GM19351 (cell line): Measurements from ENCODE around the gene GALNS.
A peak's percentile ranks its signal among the peaks of the same experiment; 100 is the strongest.

Experiments
- ATAC-seq: cut with Tn5 transposase; IDR thresholded peaks from one replicate; pipeline ENCODE4 v1.9.1; 2021; ENCODE audit warnings: mild to moderate bottlenecking, moderate library complexity; ENCODE audit not compliant: unreplicated experiment

Gene GALNS

DNA sequence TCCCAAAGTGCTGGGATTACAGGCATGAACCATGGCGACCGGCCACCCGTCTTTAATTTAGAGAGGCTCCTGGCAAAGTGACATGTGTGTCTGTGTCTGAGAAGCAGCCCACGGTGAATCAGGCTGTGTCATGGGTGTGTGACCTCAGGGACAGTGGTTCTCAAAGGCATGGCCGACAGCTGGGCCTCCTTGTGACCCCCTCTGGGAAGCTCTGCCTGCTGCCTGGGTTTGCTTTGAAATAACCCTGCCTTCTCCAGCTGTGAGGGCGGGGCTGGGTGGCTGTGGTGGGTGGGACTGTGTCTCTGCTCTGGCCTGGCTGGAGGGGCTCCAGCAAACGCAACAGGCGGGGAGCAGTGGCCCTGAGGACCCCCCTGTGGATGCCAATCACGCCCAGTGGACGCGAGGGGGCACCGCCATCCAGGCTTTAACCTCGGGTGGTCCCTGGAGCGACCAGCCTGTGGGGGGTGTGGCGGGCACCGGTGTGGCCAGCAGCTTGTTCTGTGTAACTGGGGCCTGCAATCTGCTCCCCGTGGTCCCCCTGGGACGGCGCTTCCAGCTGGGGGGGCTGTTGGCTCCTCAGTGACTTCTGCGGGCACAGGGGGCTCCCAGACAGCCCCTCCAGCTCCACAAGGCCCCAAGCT is 36.2 kb downstream of the GALNS start:
- ATAC-seq, result no peak

DNA sequence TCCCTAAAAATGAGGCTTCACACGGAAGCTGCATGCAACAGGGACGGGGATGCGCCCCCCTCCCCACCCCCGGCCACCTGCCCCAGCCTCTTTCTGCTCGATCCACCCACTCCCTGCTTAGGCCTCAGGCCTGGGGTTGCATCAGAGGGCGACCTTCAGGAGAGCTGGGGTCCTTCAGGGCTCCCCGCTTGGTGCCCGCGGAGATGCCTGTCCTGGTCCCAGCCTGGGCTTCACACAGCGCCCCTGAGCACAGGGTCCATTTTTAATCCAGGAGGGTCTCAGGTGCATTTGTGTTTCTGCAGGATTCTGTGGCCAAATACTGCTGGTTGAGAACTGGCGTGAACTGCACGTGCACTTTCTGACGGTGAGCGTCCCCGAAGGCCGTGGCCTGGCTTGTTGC is 37.6 kb downstream of the GALNS start:
- no peak for ATAC-seq

DNA sequence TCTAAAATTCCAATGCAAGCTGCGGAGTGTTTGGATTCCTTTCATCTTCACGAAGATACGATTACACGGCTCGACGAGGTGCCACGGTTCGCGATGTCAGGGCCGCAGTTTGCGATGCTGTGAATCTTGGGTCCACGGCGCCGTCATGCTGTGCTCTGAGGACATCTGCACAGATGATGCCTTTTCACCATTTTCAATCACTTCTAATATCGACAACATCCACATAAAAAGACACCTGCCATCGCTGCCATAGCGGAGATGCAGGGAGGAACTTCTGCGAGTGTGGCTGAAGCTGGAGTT is 38.2 kb downstream of the GALNS start:
- no peak for ATAC-seq

DNA sequence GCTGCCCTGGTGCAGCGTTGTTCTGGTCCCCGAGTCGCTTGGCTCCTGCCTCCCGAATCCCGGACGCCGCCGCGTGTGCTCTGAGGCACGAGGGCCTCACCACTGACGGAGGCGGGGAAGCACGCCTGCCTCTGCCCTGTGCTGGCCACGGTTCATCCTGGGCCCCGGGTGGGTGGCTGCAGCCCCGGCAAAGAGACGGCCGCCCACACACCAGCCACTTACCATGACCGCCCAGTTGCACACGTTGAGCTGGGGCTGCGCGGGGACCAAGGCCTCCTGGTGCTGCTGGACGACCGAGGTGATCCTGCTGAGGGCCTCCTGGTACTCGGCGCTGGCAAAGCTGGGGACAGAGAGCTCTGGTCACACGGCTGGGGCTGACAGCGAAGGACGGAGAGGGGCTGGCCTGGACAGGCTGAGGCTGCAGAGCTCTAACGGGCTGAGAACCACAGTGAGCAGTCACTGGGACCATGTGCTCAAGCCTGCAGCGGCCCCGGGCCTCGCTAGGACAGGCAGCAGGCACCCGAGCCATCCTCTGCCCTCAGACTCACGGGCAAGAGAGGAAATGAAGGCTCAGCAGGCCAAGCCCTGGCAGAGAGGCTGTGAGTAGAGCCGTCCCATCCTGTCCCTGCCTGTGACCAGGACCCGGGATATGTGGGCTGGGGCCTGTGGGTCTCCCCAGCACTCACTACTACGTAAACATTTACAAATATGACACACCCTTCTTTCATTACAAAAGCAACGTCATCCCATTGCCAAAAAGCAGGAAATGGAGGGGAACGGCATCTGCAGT is 38.8 kb downstream of the GALNS start:
- ATAC-seq, result no peak

DNA sequence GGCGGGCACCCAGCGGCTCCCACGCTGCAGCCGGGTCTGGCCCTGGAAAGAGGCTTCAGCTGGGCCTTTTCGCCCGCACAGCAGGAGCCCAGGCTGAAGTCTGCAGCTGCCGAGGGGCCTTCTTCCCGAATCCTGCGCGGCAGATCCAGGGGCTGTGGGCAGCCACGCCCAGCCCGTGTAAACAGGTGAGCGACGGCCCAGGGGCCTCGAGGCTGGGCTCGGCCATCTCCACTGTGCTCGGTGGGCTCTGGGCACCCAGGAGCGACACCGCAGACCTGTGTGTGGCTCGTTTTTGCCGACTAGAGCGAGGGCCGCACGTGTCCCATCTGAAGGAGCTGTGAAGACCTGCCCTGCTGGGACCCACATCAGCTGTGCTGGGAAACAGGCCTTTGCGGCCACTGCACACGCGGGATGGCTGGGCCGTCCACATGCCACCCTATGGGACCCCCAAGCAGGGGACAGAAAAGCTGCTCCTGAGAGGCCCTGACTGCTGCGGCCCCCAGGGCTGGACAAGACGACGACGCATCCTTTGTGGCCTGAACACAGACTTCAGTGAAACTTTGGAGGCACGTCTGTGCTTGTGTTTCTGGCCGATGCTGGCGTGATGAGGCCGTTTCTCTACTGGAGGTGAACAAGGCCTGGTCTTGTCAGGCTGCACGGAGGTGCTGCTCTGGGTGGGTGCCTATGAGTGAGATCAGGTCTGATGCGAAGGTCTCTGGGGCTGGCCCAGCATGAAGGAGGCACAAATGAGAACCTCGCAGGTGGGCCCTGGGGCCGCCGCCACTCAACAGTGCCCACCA is 39.8 kb downstream of the GALNS start:
- ATAC-seq, result no peak

DNA sequence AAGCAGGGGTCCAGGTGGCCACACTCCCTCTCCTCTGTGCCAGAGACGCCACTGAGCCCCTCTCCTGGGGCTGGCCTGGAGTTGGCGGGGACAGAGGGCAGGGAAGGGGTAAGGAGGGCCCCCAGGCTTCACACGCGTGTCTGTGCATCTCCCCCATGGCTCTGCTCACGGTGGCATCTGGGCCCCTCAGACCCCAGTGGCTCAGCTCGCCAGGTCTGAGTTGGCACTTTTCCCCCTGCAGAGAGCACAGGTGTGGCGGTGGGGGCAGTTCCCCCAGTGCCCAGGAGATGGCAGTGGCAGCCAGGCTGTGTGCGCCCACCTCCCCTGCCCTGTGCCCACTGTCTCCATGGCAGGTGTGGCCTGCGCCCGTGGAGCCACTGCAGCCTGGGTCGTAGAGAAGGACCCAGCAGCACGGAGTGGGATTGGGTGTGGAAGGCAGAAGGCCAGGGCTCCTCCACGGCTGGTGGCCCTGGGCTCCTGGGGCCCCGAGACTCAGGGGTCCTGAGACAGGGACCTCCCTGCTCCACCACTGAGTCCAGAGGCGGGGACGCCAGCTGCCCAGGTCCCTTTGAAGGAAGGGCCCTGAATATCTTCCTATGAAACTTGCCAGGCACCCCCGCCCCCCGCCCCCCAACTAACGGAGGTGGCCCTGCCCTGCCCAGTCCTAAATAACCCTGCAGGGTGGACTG is 40.7 kb downstream of the GALNS start:
- ATAC-seq, result no peak

DNA sequence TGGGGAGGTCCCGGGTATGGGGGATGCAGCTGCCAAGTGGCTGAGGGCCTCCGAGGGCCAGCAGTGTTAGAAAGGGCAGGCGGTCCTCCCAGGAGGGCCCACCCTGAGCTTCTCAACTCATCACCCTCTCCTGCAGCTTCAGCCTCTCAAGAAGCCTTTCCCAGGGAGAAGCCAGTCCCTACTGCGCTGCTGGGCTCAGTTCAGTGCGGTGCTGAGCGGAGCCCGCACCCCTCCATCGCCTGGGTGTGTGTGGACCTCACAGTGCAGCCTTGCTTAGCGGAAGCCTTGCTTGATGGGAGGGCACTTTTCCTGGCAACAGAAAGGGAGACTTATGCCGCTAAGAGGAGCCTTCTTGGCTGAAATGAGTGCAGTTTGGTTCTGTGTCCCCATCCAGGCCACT is 41.5 kb downstream of the GALNS start:
- ATAC-seq, result no peak

DNA sequence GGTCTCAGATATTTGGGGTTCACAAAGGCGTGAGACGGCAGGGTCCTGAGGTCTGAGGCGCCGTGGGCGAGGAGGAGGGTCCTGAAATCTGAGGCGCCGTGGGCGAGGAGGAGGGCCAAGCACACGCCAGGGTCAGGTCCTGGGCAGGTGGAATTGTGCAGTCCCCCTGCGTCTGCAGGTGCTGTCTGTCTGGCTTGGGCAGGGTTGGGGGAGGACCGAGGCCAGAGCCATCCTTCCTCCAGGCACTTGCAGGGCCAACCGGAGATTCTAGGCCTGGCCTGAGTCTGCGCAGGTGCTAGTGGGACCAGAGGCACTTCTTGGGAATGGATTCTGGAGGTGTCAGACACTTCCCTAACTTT is 42.6 kb downstream of the GALNS start:
- ATAC-seq, result no peak

DNA sequence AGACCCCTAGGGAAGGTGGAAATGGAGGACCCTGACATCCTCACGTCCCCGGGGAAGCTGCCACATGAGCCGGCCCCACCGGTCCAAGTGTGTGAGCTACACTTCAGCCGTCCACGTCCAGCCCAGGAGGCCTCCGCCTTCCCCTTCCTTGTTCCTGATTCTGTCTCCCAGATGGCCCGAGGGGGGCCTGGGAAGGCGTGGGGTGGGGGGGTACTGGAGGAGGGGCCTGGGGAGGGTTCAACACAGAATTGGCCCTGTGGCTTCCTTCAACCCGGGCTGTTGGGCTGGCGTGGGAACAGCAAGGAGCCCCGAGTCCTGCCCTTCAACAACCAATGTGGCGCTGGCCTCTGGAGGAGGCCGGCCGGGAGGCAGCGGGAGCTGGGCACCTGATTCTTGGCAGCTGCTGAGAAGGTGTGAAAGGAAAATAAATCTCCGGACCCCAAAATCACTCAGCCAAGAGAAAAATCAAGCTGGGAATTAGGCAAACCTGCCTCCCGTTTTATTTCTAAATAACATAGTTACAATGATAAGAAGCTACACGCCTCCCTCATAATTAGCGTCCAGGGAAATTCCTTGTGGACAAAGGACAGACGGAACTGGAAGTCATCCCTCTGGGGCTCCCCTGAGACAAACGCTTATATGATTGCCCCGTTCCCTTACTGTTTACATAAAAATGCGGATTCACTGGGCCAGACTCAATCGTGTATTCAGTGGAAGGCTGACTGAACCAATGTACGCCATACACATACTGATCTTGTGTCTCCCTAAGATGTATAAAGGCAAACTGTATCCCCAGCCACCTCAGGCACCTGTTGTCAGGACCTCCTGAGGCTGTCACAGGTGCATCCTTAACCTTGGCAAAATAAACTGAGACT is 43.2 kb downstream of the GALNS start:
- ATAC-seq, result no peak

DNA sequence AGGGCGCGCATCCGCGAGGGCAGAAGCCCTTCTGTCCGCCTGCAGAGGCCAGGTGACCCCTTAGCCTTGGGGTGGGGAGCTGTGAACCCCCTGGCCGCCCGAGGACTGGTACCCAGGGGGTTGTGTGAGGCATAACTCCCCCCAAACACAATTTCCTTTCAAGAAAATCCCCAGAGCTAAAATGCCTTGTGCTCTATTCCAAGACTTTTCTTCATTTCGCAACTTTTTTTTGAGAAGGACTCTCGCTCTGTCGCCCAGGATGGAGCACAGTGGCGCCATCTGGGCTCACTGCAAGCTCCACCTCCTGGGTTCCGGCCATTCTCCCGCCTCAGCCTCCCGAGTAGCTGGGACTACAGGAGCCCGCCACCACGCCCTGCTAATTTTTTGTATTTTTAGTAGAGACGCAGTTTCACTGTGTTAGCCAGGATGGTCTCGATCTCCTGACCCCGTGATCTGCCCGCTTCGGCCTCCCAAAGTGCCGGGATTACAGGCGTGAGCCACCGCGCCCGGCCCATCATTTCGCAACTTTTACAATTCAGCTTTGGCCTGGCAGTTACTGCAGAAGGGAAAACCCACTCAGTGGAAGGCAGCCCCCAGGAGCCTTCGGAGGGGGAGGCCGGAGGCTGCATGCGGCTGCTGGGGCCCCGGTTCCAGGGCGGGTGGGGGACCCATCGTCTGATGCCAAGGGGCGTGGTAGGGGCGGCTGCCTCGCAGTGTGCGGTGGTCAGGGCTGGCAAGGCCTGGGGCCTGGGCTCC is 44.1 kb downstream of the GALNS start:
- no peak for ATAC-seq

DNA sequence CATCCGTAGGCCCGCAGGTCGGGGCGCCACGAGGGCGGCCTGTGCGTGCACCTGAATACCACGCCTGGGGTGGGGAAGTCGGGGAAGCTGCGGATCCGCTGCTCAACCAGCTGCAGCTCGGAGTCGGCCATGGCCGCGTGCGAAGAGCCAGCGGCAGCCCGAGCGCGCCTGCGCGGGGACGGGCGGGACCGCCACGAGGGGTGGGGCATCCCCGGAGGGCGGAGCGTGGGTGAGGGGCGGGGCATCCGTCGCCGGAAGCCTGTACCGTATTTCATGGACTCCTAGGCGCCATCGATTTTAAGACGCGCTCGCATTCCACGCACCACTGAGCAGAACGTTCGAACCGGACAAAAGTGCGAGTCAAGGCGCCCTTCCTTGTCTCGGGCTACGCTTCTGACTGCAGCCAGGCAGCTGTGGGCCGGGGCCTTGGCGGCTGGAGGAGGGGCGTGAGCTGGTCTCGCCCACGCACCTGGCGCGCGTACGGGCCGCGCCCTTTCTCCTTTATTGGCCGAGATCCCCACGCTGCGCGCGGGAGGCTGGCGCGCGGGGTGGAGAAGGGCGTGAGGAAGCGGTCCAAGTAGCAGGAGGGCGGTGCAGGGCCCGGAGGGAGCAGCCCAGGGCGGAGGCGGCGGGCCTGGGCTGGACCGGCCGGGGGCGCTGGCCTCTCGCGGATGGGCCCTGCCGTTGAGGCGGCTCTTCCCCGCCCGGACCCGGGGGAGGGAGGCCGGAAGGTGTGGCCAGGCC is 44.8 kb downstream of the GALNS start, which contains the start of gene APRT:
Gene APRT, minus strand, starts transcription at position 160 of the 744 bp plus-strand sequence. Its CDS starts 29 bp downstream, at position 131.
- ATAC-seq, result peak; percentile 67

DNA sequence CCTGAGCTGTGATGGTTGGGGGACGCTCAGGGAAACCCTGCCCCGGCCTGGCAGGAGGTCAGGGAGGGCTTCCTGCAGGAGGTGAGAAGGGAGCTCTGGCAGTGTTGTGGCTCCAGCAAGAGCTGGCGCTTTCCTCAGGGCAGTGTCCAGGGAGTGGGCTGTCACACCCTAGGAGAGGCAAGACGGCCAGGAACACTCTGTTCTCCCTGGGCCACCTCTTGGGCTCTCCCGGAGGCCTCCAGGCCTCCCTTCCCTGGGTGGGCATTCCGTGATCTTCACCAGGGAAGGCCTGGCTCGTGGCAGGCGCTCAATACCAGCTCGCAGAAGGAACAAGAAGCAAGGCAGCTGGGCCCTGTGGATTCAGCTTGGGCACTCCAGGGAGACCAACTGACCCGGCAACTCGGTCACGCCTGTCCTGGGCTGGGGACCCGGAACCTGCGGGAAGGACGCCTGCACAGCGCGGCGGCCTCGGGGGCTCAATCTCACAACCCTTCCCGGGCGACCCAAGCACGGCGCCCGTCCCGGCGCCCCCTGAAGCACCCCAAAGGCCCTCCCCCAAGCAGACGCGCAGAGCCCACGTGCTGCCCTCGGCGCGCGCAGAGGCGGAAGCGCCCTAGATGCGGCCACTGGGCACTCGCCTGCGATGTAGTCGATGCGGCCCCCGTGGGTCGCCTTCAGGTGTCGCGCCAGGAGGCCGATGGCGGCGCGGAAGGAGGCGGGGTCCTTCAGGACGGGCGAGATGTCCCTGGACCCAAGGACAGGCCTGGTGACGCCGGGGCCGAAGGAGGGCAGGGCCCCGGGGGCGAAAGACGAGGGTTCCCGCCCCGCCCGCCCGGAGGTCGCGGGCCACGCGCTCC is 45.6 kb downstream of the GALNS start:
- peak; percentile 47 for ATAC-seq

DNA sequence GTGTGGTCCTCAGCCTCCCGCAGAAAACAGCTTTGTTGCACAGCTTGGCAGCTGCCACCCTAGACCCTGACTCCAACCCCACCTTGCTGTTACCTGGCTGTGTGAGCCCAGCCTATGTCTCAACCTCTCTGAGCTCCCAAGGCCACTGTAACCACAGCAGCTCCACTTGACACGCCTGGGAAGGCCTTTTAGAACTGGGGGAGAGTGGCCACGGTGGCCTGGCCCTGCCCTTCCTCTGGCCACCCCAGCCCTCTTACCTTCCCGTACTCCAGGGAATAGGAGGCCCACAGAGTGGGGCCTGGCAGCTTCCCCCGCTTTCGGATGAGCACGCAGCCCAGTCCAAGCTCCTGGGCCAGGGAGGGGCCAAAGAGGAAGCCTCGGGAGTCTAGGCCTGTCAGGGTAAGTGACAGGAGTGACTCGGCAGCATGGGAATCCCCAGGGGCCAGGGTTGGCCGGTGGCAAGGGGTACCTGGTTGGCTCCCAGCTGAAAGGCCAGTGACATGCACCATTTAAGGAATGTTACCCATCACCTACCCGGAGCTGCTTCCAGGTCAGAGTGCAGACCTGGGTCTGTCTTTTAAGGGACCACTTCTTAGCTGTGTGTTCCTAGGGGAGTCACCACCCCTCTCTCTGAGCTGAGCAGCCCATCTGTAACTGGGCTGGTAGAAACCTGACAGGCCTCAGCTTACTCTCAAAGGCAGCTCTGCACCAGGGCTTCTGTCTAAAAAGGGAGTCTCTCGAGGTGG is 46.4 kb downstream of the GALNS start:
- no peak for ATAC-seq

DNA sequence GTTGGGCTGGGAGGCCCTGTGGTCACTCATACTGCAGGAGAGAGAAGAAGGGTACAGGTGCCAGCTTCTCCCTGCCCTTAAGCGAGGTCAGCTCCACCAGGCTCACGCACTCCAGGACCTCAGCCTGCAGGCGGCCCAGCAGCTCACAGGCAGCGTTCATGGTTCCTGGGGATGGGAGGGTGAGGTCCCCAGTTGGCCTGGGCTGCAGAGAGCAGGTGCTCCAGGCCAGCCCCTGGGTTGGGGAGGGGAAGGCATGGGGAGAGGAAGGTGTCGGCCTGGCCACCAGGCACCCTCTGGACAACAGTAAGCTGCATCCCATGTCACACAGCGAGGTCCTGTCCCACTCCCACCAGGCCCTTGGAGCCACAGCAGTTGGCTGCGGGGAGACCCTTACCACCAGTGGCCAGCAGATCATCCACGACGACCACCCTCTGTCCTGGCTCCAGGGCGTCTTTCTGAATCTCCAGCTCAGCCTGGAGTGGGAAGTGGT is 47.0 kb downstream of the GALNS start:
- ATAC-seq, result no peak

DNA sequence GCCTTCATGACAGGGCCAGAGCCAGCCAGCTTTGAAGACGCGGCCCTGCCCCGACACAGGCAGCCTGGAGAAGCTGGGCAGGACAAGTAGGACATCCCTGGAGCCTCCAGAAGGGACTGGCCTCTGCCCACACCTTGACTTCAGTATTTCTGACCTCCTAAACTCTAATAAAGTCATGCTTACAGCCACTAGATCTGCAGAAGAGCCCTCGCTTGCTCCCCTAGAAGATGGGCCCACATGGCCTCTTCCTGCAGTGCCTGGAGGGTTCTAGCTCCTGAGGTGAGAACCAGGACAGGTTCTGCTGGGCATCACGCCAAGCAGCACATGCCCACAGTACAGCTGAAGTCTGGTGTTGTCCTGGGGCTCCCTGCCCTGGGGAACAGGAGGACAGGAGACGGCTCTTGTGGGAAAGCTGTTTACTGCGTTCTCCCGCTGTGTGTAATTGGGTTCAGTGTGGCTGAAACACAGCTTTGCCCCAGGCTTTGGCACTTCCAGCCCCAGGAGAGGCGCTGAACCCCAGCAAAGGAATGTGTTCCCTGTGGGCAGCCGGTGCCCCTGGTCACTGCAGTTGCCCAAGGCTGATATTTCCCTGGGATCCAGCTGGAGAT is 47.6 kb downstream of the GALNS start:
- no peak for ATAC-seq

DNA sequence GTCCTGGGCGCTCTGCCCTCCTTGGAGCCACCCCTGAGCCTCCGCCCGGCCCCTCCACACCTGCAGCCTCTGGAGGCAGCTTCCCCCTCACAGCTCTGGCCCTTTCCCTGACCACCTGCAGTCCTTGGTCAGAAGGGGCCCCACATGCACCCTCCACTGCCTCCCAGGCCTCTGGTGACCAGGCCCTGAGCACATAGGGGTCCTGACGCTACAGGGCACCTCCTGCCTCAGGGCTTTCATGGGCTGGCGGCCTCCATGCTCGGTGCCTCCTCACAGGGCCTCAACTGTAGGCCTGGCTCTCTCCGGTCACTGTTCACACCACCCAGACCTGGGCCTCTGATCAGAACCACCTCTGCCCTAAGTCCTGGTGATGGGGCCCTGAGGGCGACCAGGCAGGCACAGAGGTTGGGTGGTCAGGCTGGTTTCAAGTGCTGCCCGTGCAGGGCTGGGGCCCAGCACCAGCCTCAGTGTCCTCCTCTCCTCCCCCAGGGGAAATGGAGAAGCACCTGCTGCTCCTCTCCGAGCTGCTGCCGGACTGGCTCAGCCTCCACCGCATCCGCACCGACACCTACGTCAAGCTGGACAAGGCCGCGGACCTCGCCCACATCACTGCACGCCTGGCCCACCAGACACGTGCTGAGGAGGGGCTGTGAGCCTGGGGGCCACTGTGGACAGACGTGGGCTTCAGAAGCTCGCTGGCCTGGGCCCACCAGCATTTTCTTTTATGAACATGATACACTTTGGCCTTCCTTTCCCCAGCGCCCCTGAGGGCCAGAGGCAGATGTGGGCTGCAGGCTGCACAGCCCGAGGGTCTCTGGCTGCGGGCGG is 48.9 kb downstream of the GALNS start:
- ATAC-seq, result no peak
